Lower lobe of right lung (tissue), 2 donors: ENCODE results near the gene MTHFD2. TPM values are rescaled to one million over a fixed set of nuclear protein-coding genes. Genes with fewer than 3 reads are reported as not detected.

Experiments
- ATAC-seq, 2 donors: fragments of 200-7000 bp; cut with Tn5 transposase; one replicate each; pipeline ENCODE4 v1.9.1; 2020 to 2022; ENCODE audit warnings: mild to moderate bottlenecking in 2 of 2, moderate library complexity in 2 of 2
- DNase-seq: peaks from one replicate; pipeline ENCODE4 v3.0.0-alpha.2; 2020
- H3K27ac ChIP-seq: fragments of 200-600 bp; one replicate; pipeline ENCODE4 v1.8.0; 2022
- H3K27me3 ChIP-seq: fragments of 200-600 bp; one replicate; pipeline ENCODE4 v1.8.0; 2022; ENCODE audit warnings: low read depth
- H3K36me3 ChIP-seq: fragments of 200-600 bp; one replicate; pipeline ENCODE4 v1.8.0; 2022; ENCODE audit warnings: mild to moderate bottlenecking
- H3K4me1 ChIP-seq: fragments of 200-600 bp; one replicate; pipeline ENCODE4 v1.8.0; 2022
- H3K4me3 ChIP-seq: fragments of 200-600 bp; one replicate; pipeline ENCODE4 v1.8.0; 2022; ENCODE audit warnings: mild to moderate bottlenecking
- H3K9me3 ChIP-seq: fragments of 200-600 bp; one replicate; pipeline ENCODE4 v1.8.0; 2022
- intact Hi-C: fragments of 100-400 bp; cut with DNase I; formaldehyde crosslinking; loops from one replicate; pipeline ENCODE4 v1.11.0; 2022
- total RNA-seq: library from RNA; stranded (reverse); fragmentation: NEBNext Ultra II Directional; extraction: Animal tissue kit (Norgen Biotek cat#: 25700); gene quantifications from one replicate; pipeline ENCODE4 v1.2.1, GENCODE V29; 2021
- TF ChIP-seq, protein P1 (sequence below): fragments of 200-600 bp; IDR thresholded peaks from one replicate; pipeline ENCODE4 v1.8.0; 2022; ENCODE audit warnings: antibody characterized with exemption, mild to moderate bottlenecking
- donor health status: DM: no; HTN: yes; CAD: no; lungs with severe emphysema.

MTHFD2 gene
- total RNA-seq, 1 donor from 2014 or later = 54.7 TPM

DNA sequence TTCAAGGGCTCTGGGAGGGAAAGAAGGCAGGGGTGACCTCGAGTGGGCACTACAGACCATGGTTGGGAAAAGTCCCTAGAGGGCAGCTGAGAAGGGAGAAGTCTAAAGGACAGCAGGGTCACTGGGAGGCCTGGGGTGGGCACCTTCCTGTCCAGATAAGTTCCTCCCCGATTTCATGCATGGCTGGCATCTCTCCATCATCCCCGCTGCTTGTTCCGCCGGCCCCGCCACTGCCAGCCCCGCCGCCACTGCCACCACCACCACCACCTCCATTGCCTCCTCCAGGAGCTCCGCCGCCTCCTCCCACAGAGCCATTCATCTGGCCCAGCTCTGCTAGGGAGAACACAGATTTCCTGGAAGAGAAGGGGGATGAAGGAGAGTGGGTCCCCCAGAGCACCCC lies 53.6 kb downstream of the MTHFD2 start:
- Histone ChIP-seq H3K4me1 (no peaks in the 10 kb centered on the region), H3K36me3 (no peaks in the 10 kb centered on the region), H3K9me3 (no peaks in the 10 kb centered on the region), H3K27me3 (no peaks in the 10 kb centered on the region), H3K4me3 (no peak overlapping the region), H3K27ac (no peak overlapping the region)
- intact Hi-C loops = no loop called here
- no peak for DNase-seq
- ATAC-seq = no peak
- TF ChIP-seq, protein P1, sequence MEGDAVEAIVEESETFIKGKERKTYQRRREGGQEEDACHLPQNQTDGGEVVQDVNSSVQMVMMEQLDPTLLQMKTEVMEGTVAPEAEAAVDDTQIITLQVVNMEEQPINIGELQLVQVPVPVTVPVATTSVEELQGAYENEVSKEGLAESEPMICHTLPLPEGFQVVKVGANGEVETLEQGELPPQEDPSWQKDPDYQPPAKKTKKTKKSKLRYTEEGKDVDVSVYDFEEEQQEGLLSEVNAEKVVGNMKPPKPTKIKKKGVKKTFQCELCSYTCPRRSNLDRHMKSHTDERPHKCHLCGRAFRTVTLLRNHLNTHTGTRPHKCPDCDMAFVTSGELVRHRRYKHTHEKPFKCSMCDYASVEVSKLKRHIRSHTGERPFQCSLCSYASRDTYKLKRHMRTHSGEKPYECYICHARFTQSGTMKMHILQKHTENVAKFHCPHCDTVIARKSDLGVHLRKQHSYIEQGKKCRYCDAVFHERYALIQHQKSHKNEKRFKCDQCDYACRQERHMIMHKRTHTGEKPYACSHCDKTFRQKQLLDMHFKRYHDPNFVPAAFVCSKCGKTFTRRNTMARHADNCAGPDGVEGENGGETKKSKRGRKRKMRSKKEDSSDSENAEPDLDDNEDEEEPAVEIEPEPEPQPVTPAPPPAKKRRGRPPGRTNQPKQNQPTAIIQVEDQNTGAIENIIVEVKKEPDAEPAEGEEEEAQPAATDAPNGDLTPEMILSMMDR = no peak

DNA sequence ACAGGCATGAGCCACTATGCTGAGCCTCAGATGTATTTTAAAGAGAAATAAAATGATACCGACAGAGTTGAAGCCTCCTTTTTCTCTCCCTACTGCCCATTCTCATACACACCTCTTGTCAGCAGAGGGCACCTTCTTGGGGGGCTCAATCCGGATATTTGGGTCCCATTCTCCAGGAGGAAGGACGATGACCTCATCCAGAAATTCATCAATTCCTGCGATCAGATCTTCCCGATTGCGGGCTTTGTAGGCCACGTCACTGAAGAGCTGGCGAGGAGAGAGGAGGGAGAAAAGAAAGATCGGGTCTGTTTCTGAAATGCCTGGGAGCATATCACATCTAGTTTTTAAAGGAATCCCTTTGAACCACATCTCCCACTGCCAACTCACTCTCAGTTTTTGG lies 54.4 kb downstream of the MTHFD2 start:
- no peak for ATAC-seq
- H3K27ac ChIP-seq = no peak overlapping the region
- TF ChIP-seq, protein P1 = no peak

DNA sequence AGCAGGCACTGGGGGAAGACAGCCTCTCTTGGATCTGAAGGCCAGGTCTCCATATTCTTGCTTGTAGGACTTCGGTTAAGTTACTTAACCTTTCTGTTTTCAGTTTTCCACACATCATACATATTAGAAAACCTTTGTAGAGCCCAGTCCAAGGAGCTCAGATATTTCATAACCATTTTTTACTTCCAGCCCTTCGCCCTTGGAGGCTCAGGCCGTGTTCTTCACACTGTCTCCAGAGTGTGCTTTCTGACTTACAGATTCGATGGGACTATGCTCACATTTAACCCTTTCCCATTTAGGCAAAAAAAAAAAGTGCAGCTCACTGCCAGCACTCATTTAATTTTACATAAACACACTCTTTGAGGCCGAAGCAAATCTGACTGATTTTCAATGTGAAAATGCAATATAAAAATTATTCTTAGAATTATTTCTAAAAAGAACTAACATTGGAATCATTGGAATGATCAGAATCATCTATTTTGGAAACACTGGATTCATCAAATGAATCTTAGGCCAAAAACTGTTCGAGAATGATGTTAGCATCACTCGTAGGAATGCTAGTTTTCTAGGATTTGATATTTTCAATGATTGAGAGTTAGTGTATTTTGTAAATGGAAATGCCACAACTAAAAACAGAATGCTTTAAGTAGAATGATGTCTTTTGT lies 55.0 kb downstream of the MTHFD2 start:
- H3K27me3 ChIP-seq = no peaks in the 10 kb centered on the region
- DNase-seq = no peak
- H3K9me3 ChIP-seq = no peaks in the 10 kb centered on the region
- H3K36me3 ChIP-seq = no peaks in the 10 kb centered on the region
- TF ChIP-seq, protein P1 = no peak
- no peak overlapping the region for H3K4me3 ChIP-seq
- H3K27ac ChIP-seq = no peak overlapping the region
- ATAC-seq = no peak
- intact Hi-C loops = no loop called here
- no peaks in the 10 kb centered on the region for H3K4me1 ChIP-seq

More for the DNA sequence above, 54.4 kb downstream of the MTHFD2 start:
- Histone ChIP-seq H3K27me3 (no peaks in the 10 kb centered on the region), H3K36me3 (no peaks in the 10 kb centered on the region), H3K9me3 (no peaks in the 10 kb centered on the region), H3K4me3 (no peak overlapping the region), H3K4me1 (no peaks in the 10 kb centered on the region)
- intact Hi-C loops = no loop called here
- DNase-seq = no peak

DNA sequence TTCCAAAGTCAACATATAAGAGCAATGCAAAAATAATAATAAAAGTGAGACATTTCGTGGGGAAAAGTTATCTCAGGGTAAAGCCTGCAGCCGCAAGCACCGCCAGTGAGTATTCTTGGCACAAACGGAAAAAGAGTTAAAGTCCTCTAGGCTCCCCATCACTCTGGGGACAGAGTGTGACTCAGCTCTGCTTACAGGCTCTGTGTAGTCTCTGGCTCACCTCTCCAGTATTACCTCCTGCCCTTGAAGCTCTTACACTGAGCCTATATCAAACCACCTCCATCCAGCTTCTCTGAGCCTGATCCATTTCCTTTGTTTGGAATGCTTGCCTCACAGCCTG lies 55.5 kb downstream of the MTHFD2 start:
- no peak overlapping the region for H3K4me3 ChIP-seq
- intact Hi-C loops = no loop called here
- ATAC-seq (no peak), DNase-seq (no peak)
- TF ChIP-seq, protein P1 = no peak
- H3K9me3 ChIP-seq = no peaks in the 10 kb centered on the region
- no peaks in the 10 kb centered on the region for H3K27me3 ChIP-seq
- no peaks in the 10 kb centered on the region for H3K36me3 ChIP-seq
- H3K4me1 ChIP-seq = no peaks in the 10 kb centered on the region
- no peak overlapping the region for H3K27ac ChIP-seq

DNA sequence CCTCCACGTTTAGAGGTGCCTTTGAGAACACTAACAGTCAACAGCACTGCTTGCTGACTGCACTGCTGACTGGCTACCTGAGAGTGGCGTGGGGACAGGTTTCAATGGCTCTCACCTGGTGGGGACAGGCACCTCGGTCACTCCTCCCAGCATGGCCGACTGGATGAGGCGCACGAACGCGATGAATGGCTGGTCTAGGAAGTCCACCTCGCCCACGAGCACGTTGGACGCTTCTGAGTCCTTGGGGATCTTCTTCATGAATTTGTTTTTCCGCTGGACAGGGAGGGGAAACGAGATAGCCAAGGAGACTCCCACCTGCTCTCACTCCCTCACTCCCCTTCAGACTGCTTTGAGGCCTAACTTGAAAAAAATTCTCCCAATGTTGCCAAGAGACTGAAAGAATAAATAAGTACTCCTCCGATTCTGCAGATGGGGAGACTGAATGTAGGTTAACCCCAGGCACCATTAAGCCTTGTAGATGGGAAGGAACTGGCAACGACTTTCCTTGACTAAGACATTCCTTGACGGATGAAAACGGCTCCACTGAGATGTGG lies 57.3 kb downstream of the MTHFD2 start:
- intact Hi-C loops = no loop called here
- H3K27me3 ChIP-seq = no peaks in the 10 kb centered on the region
- TF ChIP-seq, protein P1 = no peak
- H3K36me3 ChIP-seq = no peaks in the 10 kb centered on the region
- H3K4me1 ChIP-seq = no peaks in the 10 kb centered on the region
- H3K9me3 ChIP-seq = no peaks in the 10 kb centered on the region
- no peak overlapping the region for H3K27ac ChIP-seq
- no peak for ATAC-seq
- no peak overlapping the region for H3K4me3 ChIP-seq
- no peak for DNase-seq
